H1 (cell line): ENCODE results near the gene MDFI. TPM values are rescaled to one million over a fixed set of nuclear protein-coding genes. Genes with fewer than 3 reads are reported as not detected.

Source experiments
- CTCF ChIA-PET: fragments of 300-600 bp; sonication (Branson Sonifier 250); formaldehyde crosslinking; loops from one replicate; lab custom pipeline; 2021; ENCODE audit not compliant: partially characterized antibody; lab: Charles Lee
- POLR2A ChIA-PET: fragments of 300-600 bp; sonication (Branson Sonifier 250); formaldehyde crosslinking; loops from one replicate; lab custom pipeline; 2021; ENCODE audit warnings: inconsistent platforms; ENCODE audit not compliant: partially characterized antibody; lab: Charles Lee
- DNase-seq, 2 experiments: peaks; one replicate each; pipeline versions ENCODE4 v3.0.0 to v3.0.0-alpha.2; 2010 to 2022; ENCODE audit warnings: low spot score in 2 of 2, low read depth in 1 of 2, mixed read lengths in 1 of 2
- FAIRE-seq: peaks from 2 replicates; lab custom pipeline; 2011; peaks lifted over from hg19 to GRCh38; lab: Jason Lieb, UNC
- H2AFZ ChIP-seq: 2 replicates; pipeline ENCODE4 v1.8.1; 2012; ENCODE audit warnings: low read length, inconsistent platforms
- H2AK5ac ChIP-seq: 2 replicates; pipeline ENCODE4 v1.6.1; 2013; ENCODE audit warnings: low read depth, low read length
- H2BK120ac ChIP-seq: replicated peaks from 2 replicates; pipeline ENCODE3; 2013; ENCODE audit warnings: low read depth, low read length, inconsistent platforms
- H2BK12ac ChIP-seq: 2 replicates; pipeline ENCODE4 v1.6.1; 2013; ENCODE audit warnings: low read depth, low read length
- H2BK15ac ChIP-seq: 2 replicates; pipeline ENCODE4 v1.6.1; 2013; ENCODE audit warnings: low read length
- H2BK20ac ChIP-seq: 2 replicates; pipeline ENCODE4 v1.6.1; 2013; ENCODE audit warnings: low read length
- H2BK5ac ChIP-seq: 2 replicates; pipeline ENCODE4 v1.6.1; 2013; ENCODE audit warnings: low read depth, low read length
- H3K14ac ChIP-seq: 2 replicates; pipeline ENCODE4 v1.6.1; 2013; ENCODE audit warnings: inconsistent platforms; ENCODE audit not compliant: insufficient read length
- H3K18ac ChIP-seq: 2 replicates; pipeline ENCODE4 v1.6.1; 2013; ENCODE audit warnings: low read length; ENCODE audit errors: extremely low read depth
- H3K23ac ChIP-seq: 2 replicates; pipeline ENCODE4 v1.6.1; 2013; ENCODE audit warnings: inconsistent platforms; ENCODE audit not compliant: insufficient read length
- H3K23me2 ChIP-seq: 2 replicates; pipeline ENCODE4 v1.6.1; 2013; ENCODE audit warnings: low read depth, low read length
- H3K27ac ChIP-seq: 2 replicates; pipeline ENCODE4 v1.6.1; 2011; ENCODE audit warnings: low read depth, low read length, inconsistent platforms
- H3K27me3 ChIP-seq, 4 experiments: replicated peaks in 1 of 4; 1 replicate in 1 of 4; 2 replicates in 3 of 4; pipeline versions ENCODE4 v1.6.1 to v1.8.1; 2011 to 2013; ENCODE audit warnings: low read length in 3 of 4, mild to moderate bottlenecking in 3 of 4, inconsistent platforms in 2 of 4, mixed read lengths in 2 of 4, moderate library complexity in 1 of 4; ENCODE audit not compliant: control insufficient read depth in 3 of 4, insufficient read depth in 3 of 4; ENCODE audit errors: extremely low read depth in 1 of 4
- H3K36me3 ChIP-seq, 4 experiments: 2 replicates each; pipeline versions ENCODE4 v1.6.1 to v1.8.1; 2011 to 2013; ENCODE audit warnings: mild to moderate bottlenecking in 4 of 4, low read length in 3 of 4, moderate library complexity in 2 of 4, control low read depth in 1 of 4, inconsistent platforms in 1 of 4; ENCODE audit not compliant: insufficient read depth in 4 of 4, control insufficient read depth in 2 of 4
- H3K4ac ChIP-seq: replicated peaks from 2 replicates; pipeline ENCODE3; 2013; ENCODE audit warnings: low read length, low read depth, mixed read lengths, inconsistent platforms; ENCODE audit not compliant: insufficient read length
- H3K4me1 ChIP-seq, 4 experiments: replicated peaks in 1 of 4; 1 replicate in 1 of 4; 2 replicates in 3 of 4; pipeline versions ENCODE4 v1.6.1 to v1.8.1; 2011 to 2013; ENCODE audit warnings: low read length in 3 of 4, inconsistent platforms in 2 of 4, mixed read lengths in 1 of 4; ENCODE audit not compliant: insufficient read depth in 4 of 4, control insufficient read depth in 3 of 4
- H3K4me2 ChIP-seq, 2 experiments: 2 replicates each; pipeline versions ENCODE4 v1.6.1 to v1.8.1; 2011 to 2013; ENCODE audit warnings: low read depth in 2 of 2, low read length in 2 of 2, control low read depth in 1 of 2, inconsistent platforms in 1 of 2, mild to moderate bottlenecking in 1 of 2; ENCODE audit not compliant: insufficient read depth in 1 of 2
- H3K4me3 ChIP-seq, 4 experiments: fragments of 200-600, 300-600 bp in 1 of 4; sonication (generic), shearing (Covaris generic), sonication (Bioruptor Twin) in 1 of 4; 2 replicates each; pipeline versions ENCODE4 v1.5.1 to v1.8.1; 2011 to 2016; ENCODE audit warnings: low read length in 4 of 4, low read depth in 3 of 4, control low read depth in 2 of 4, inconsistent platforms in 2 of 4, mild to moderate bottlenecking in 2 of 4, mixed read lengths in 1 of 4, moderate library complexity in 1 of 4; ENCODE audit not compliant: insufficient read depth in 2 of 4; ENCODE audit errors: extremely low read depth in 1 of 4
- H3K56ac ChIP-seq: replicated peaks from 2 replicates; pipeline ENCODE3; 2013; ENCODE audit warnings: low read depth, mild to moderate bottlenecking, mixed read lengths, low read length, inconsistent platforms; ENCODE audit not compliant: insufficient read length
- H3K79me1 ChIP-seq: 2 replicates; pipeline ENCODE4 v1.6.1; 2013; ENCODE audit warnings: low read depth, low read length, control low read depth
- H3K79me2 ChIP-seq, 2 experiments: 2 replicates each; pipeline versions ENCODE4 v1.6.1 to v1.8.1; 2012 to 2013; ENCODE audit warnings: low read length in 2 of 2, mild to moderate bottlenecking in 2 of 2, inconsistent platforms in 1 of 2; ENCODE audit not compliant: insufficient read depth in 2 of 2, control insufficient read depth in 1 of 2
- H3K9ac ChIP-seq, 4 experiments: replicated peaks in 1 of 4; 1 replicate in 1 of 4; 2 replicates in 3 of 4; pipeline versions ENCODE4 v1.6.1 to v1.8.1; 2011 to 2013; ENCODE audit warnings: low read depth in 3 of 4, low read length in 3 of 4, control low read depth in 2 of 4, mild to moderate bottlenecking in 2 of 4, moderate library complexity in 2 of 4, inconsistent platforms in 1 of 4; ENCODE audit errors: extremely low read depth in 1 of 4
- H3K9me3 ChIP-seq, 2 experiments: 2 replicates each; pipeline versions ENCODE4 v1.6.1 to v1.8.1; 2012 to 2013; ENCODE audit warnings: mild to moderate bottlenecking in 2 of 2, moderate library complexity in 2 of 2, control low read depth in 1 of 2, inconsistent platforms in 1 of 2, low read depth in 1 of 2, low read length in 1 of 2, mixed read lengths in 1 of 2; ENCODE audit not compliant: insufficient read depth in 2 of 2
- H4K20me1 ChIP-seq, 2 experiments: replicated peaks in 1 of 2; 2 replicates each; pipeline versions ENCODE3 to v1.8.1; 2011 to 2013; ENCODE audit warnings: inconsistent platforms in 2 of 2, low read length in 2 of 2, mild to moderate bottlenecking in 1 of 2; ENCODE audit not compliant: insufficient read depth in 2 of 2, control insufficient read depth in 1 of 2
- H4K5ac ChIP-seq: 2 replicates; pipeline ENCODE4 v1.6.1; 2013; ENCODE audit warnings: low read length, low read depth, mixed read lengths, inconsistent platforms; ENCODE audit not compliant: insufficient read length
- H4K8ac ChIP-seq: 2 replicates; pipeline ENCODE4 v1.8.0; 2013; ENCODE audit warnings: mild to moderate bottlenecking, moderate library complexity, low read length, inconsistent platforms; ENCODE audit not compliant: insufficient read depth; ENCODE audit errors: extremely low read depth
- H4K91ac ChIP-seq: replicated peaks from 2 replicates; pipeline ENCODE3; 2013; ENCODE audit warnings: low read length, mixed read lengths, inconsistent platforms; ENCODE audit not compliant: insufficient read length
- BCL11A ChIP-seq, 2 experiments: IDR thresholded peaks; one replicate each; pipeline ENCODE4 v1.6.1; 2011; ENCODE audit warnings: low read depth in 2 of 2, low read length in 2 of 2, mild to moderate bottlenecking in 2 of 2
- EGR1 ChIP-seq: IDR thresholded peaks from 2 replicates; pipeline ENCODE4 v1.6.1; 2011; ENCODE audit warnings: low read depth, low read length, borderline replicate concordance
- RAD21 ChIP-seq, 2 experiments: IDR thresholded peaks in 1 of 2; conservative IDR thresholded peaks in 1 of 2; 2 replicates each; pipeline ENCODE4 v1.6.1; 2011; ENCODE audit warnings: low read depth in 2 of 2, low read length in 2 of 2, improper control_type of control experiment in 1 of 2, inconsistent platforms in 1 of 2, mild to moderate bottlenecking in 1 of 2, moderate library complexity in 1 of 2
- SIN3A ChIP-seq, 2 experiments: IDR thresholded peaks in 1 of 2; conservative IDR thresholded peaks in 1 of 2; 2 replicates each; pipeline ENCODE4 v1.6.1; 2011 to 2012; ENCODE audit warnings: low read length in 2 of 2, improper control_type of control experiment in 1 of 2, low read depth in 1 of 2, mild to moderate bottlenecking in 1 of 2
- SP1 ChIP-seq: IDR thresholded peaks from 2 replicates; pipeline ENCODE4 v1.6.1; 2011; ENCODE audit warnings: low read depth, low read length
- SUZ12 ChIP-seq: fragments of 200-600 bp; sonication (generic); IDR thresholded peaks from 2 replicates; pipeline ENCODE4 v1.6.1; 2012; ENCODE audit warnings: mild to moderate bottlenecking, inconsistent platforms, low read length, moderate library complexity, mixed read lengths
- TBP ChIP-seq: IDR thresholded peaks from 2 replicates; pipeline ENCODE4 v1.6.1; 2011; ENCODE audit warnings: low read depth, low read length, improper control_type of control experiment
- TCF12 ChIP-seq: IDR thresholded peaks from 2 replicates; pipeline ENCODE4 v1.6.1; 2011; ENCODE audit warnings: low read depth, mild to moderate bottlenecking, low read length
- WGBS, 2 experiments: shearing (Covaris generic) in 1 of 2; methylation state at CpG; one replicate each; pipeline versions ENCODE4 v1.1.6 to v1.1.7; 2013 to 2015; ENCODE audit warnings: low lambda C conversion rate in 2 of 2, mixed read lengths in 2 of 2, inconsistent platforms in 1 of 2, low coverage in 1 of 2, missing lambda C conversion rate in 1 of 2; ENCODE audit not compliant: insufficient replicate concordance in 2 of 2, insufficient coverage in 1 of 2, insufficient read length in 1 of 2; ENCODE audit errors: extremely low coverage in 1 of 2, missing lambda C conversion rate in 1 of 2; 5-methylcytosine and 5-hydroxymethylcytosine counted together
- polyA plus RNA-seq, 7 experiments: library from polyadenylated mRNA; depleted of rRNA in 3 of 7; stranded (reverse) in 5 of 7; unstranded in 2 of 7; fragments of >200 nt in 5 of 7; fragments of 200-250 nt in 2 of 7; gene quantifications; 1 replicate in 5 of 7; 2 replicates in 1 of 7; 4 replicates in 1 of 7; pipeline versions ENCODE4 v1.2.1 to v1.2.3, GENCODE V29; 2011 to 2013; ENCODE audit warnings: missing spikeins in 2 of 7, mixed read lengths in 2 of 7
- total RNA-seq: library from RNA; stranded (reverse); fragmentation: NEBNext Ultra II Directional; extraction: Animal tissue kit (Norgen Biotek cat#: 25700); gene quantifications from 2 replicates; pipeline ENCODE4 v1.2.1, GENCODE V29; 2021

MDFI gene
- total and polyA plus RNA-seq, 2 of the 8 experiments (the other 6 are each of a cell fraction or from before 2014, with no cell fraction given) = 41.0 to 65.6 TPM

DNA sequence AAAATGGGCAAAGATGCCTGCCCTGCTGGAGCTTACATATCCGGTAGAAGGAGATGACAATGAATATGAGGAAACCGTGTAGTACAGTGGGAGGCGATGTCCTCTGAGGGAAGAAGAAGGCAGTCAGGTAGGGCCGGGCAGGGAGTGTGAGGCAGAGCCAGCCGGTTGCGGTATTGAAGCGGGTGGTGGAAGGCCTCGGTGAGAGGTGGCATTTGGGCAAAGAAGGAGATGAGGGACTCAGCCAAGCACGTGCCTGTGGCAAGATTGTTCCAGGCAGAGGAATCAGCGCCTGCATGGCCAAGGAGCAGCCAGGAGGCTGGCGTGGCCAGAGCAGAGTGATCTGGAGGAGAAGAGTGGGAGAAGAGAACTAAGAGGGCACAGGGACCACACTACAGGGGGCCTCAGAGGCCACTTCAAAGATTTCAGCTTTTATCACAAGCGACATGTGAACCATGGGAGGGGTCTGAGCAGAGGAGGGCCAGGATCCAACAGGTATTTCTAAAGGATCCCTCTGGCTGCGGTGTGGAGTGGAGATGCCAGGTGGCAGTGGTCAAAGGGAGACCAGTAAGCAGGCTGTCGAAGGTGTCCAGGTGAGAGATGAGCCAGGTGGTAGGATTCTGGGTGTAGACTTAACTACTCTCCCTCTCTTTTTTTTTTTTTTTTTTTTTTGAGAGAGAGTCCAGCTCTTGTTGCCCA lies 13.8 kb downstream of the MDFI start:
- Histone ChIP-seq H3K4me2 (no peak overlapping the region), H3K4me3 (no peak overlapping the region), H3K79me1 (no peaks in the 10 kb centered on the region), H3K18ac (no peak overlapping the region), H3K4me1 (peaks cover 0 to 9% (median 3%) of the 10 kb centered on the region in 4 experiments; a peak in 4 of 7 replicates), H2BK12ac (no peak overlapping the region), H3K9me3 (no peaks in the 10 kb centered on the region), H4K8ac (no peak overlapping the region), H3K9ac (no peak overlapping the region), H3K23me2 (0 out of 2 replicates have a peak, but pooled peaks cover 2% of the 10 kb centered on the region), H4K5ac (no peak overlapping the region), H3K36me3 (peaks cover 0 to 10% (median 2%) of the 10 kb centered on the region in 4 experiments; a peak in 4 of 8 replicates), H2BK120ac (no peak overlapping the region), H3K4ac (no peak overlapping the region), H4K91ac (no peak overlapping the region), H2BK5ac (no peak overlapping the region), H3K56ac (no peak overlapping the region), H2BK20ac (no peak overlapping the region), H2BK15ac (no peak overlapping the region), H4K20me1 (no peaks in the 10 kb centered on the region), H3K79me2 (no peaks in the 10 kb centered on the region), H3K14ac (no peak overlapping the region), H3K27me3 (no peaks in the 10 kb centered on the region), H2AK5ac (no peak overlapping the region), H2AFZ (no peak overlapping the region), H3K23ac (no peak overlapping the region), H3K27ac (no peak overlapping the region)
- DNase-seq = no peak
- ChIA-PET POLR2A (interaction anchor here (1.0 to 1.5 kb wide), 2 partner anchors 12 to 14 kb away, joined by 3 to 4 read pairs; partner anchors contain the start of gene MDFI), CTCF (interaction anchor here (0.8 to 2.6 kb wide), 12 partner anchors 8 to 284 kb away, joined by 3 to 13 read pairs (median 4); no protein-coding TSS in a partner anchor)
- TF ChIP-seq SUZ12 (no peak), RAD21 (IDR thresholded peaks at IDR 0.05 in 1 of 2, conservative IDR thresholded peaks at IDR 0.05 in 1 of 2; ENCODE audit: low read depth in 2 of 2, low read length in 2 of 2) (no peak), TBP (no peak), SP1 (no peak), BCL11A (IDR thresholded peaks at IDR 0.05; ENCODE audit: low read depth in 2 of 2, low read length in 2 of 2) (no peak), EGR1 (no peak), SIN3A (conservative IDR thresholded peaks at IDR 0.05 in 1 of 2, IDR thresholded peaks at IDR 0.05 in 1 of 2; ENCODE audit: low read depth in 1 of 2, low read length in 2 of 2) (no peak), TCF12 (no peak)
- WGBS, 2 experiments = 88% methylated on average over 13 of the region's 14 CpGs; no CpG with 5 or more reads in 1 of the 2 experiments
- FAIRE-seq = no peak
